Natural killer cell treated with Interleukin-12 subunit alpha and Interleukin-12 subunit beta and Interleukin-15 and Interleukin-18, amount 100 ng/mL, for 72 hours (primary cell): ENCODE data around the gene GCSAM. TPM values are rescaled to one million over a fixed set of nuclear protein-coding genes. Genes with fewer than 3 reads are reported as not detected.

Source experiments
- ATAC-seq, 2 donors: fragments of 150-1000 bp; cut with Tn5 transposase in 1 of 2; sonication (Bioruptor Pico), chemical (Tn5 transposase) in 1 of 2; 2 replicates each; pipeline ENCODE4 v1.10.0; 2021
- DNase-seq: peaks from one replicate; pipeline ENCODE4 v3.0.0; 2022; ENCODE audit warnings: low spot score
- H3K27ac Mint-ChIP-seq, 2 donors: 1 replicate in 1 of 2; 2 replicates in 1 of 2; pipeline ENCODE4 v1.8.0; 2022; ENCODE audit warnings: mixed read lengths in 2 of 2, mild to moderate bottlenecking in 1 of 2, moderate library complexity in 1 of 2
- H3K27me3 Mint-ChIP-seq, 2 donors: 1 replicate in 1 of 2; 2 replicates in 1 of 2; pipeline ENCODE4 v1.8.0; 2022; ENCODE audit warnings: mixed read lengths in 2 of 2
- H3K36me3 Mint-ChIP-seq: one replicate; pipeline ENCODE4 v1.8.0; 2022; ENCODE audit warnings: mixed read lengths
- H3K4me1 Mint-ChIP-seq, 2 donors: 1 replicate in 1 of 2; 2 replicates in 1 of 2; pipeline ENCODE4 v1.8.0; 2022; ENCODE audit warnings: low read depth in 2 of 2, mixed read lengths in 2 of 2, mild to moderate bottlenecking in 1 of 2
- H3K4me3 Mint-ChIP-seq: one replicate; pipeline ENCODE4 v1.8.0; 2022; ENCODE audit warnings: mixed read lengths
- H3K9me3 Mint-ChIP-seq: 2 replicates; pipeline ENCODE4 v1.8.0; 2022; ENCODE audit warnings: mixed read lengths
- total RNA-seq, 2 donors: library from RNA; stranded (reverse); gene quantifications; one replicate each; pipeline ENCODE4 v1.2.3, GENCODE V29; 2022

The GCSAM gene
- total RNA-seq, 2 donors from 2014 or later = 1.00 to 5.3 TPM

GRCh38 chr3:112136959-112137693, 4.1 kb upstream of the GCSAM start:
- no peak for ATAC-seq
- peaks cover 14 to 17% of the 10 kb centered on the region in 2 donors for H3K4me1 Mint-ChIP-seq
- peaks cover 0 to 6% of the 10 kb centered on the region in 2 donors for H3K27me3 Mint-ChIP-seq
- no peak overlapping the region for H3K27ac Mint-ChIP-seq
- no peaks in the 10 kb centered on the region for H3K9me3 Mint-ChIP-seq
- H3K36me3 Mint-ChIP-seq = no peaks in the 10 kb centered on the region
- no peak overlapping the region for H3K4me3 Mint-ChIP-seq
- no peak for DNase-seq

GRCh38 chr3:112136046-112136445, 3.0 kb upstream of the GCSAM start:
- DNase-seq (no peak), ATAC-seq (no peak)
- Mint-ChIP-seq H3K4me1 (peaks cover 14 to 17% of the 10 kb centered on the region in 2 donors), H3K9me3 (no peaks in the 10 kb centered on the region), H3K27me3 (peaks cover 0 to 6% of the 10 kb centered on the region in 2 donors), H3K27ac (no peak overlapping the region), H3K4me3 (no peak overlapping the region), H3K36me3 (no peaks in the 10 kb centered on the region)

GRCh38 chr3:112134335-112135124, 1.5 kb upstream of the GCSAM start:
- Mint-ChIP-seq H3K9me3 (no peaks in the 10 kb centered on the region), H3K27me3 (peaks cover 0 to 3% of the 10 kb centered on the region in 2 donors), H3K36me3 (no peaks in the 10 kb centered on the region), H3K4me1 (peaks cover 17 to 22% of the 10 kb centered on the region in 2 donors), H3K27ac (peak overlapping the region in 1 of 2 donors; percentile 67), H3K4me3 (no peak overlapping the region)
- ATAC-seq = no peak
- DNase-seq = no peak

GRCh38 chr3:112133626-112134334, 732 bp upstream of the GCSAM start:
- H3K36me3 Mint-ChIP-seq = no peaks in the 10 kb centered on the region

GRCh38 chr3:112132554-112132953, 494 bp downstream of the GCSAM start:
- Mint-ChIP-seq H3K27me3 (no peaks in the 10 kb centered on the region), H3K36me3 (no peaks in the 10 kb centered on the region), H3K27ac (peak overlapping the region; percentile 50 to 67), H3K4me3 (peak overlapping the region; percentile 85), H3K9me3 (no peaks in the 10 kb centered on the region), H3K4me1 (peaks cover 19 to 37% of the 10 kb centered on the region in 2 donors)
- DNase-seq = no peak
- no peak for ATAC-seq

More at GRCh38 chr3:112133626-112134334, 732 bp upstream of the GCSAM start:
- Mint-ChIP-seq H3K9me3 (no peaks in the 10 kb centered on the region), H3K4me1 (peaks cover 19 to 27% of the 10 kb centered on the region in 2 donors), H3K27me3 (peaks cover 0 to 3% of the 10 kb centered on the region in 2 donors), H3K27ac (peak overlapping the region; percentile 50 to 67), H3K4me3 (peak overlapping the region; percentile 85)
- DNase-seq (no peak), ATAC-seq (no peak)

- Mint-ChIP-seq H3K27ac (peak overlapping the region in 1 of 2 donors; percentile 67), H3K36me3 (no peaks in the 10 kb centered on the region), H3K4me3 (peak overlapping the region; percentile 85), H3K4me1 (peaks cover 19 to 42% of the 10 kb centered on the region in 2 donors), H3K9me3 (no peaks in the 10 kb centered on the region), H3K27me3 (no peaks in the 10 kb centered on the region)
- DNase-seq (no peak), ATAC-seq (no peak)
These were observed 960 bp downstream of the GCSAM start for GRCh38 chr3:112132088-112132487.

- peak overlapping the region; percentile 47 for H3K4me3 Mint-ChIP-seq
- no peaks in the 10 kb centered on the region for H3K27me3 Mint-ChIP-seq
- peaks cover 25 to 51% of the 10 kb centered on the region in 2 donors for H3K4me1 Mint-ChIP-seq
- H3K9me3 Mint-ChIP-seq = no peaks in the 10 kb centered on the region
- no peak overlapping the region for H3K27ac Mint-ChIP-seq
- DNase-seq = no peak
- no peaks in the 10 kb centered on the region for H3K36me3 Mint-ChIP-seq
- no peak for ATAC-seq
These were observed 1.9 kb downstream of the GCSAM start for GRCh38 chr3:112131111-112131510.

GRCh38 chr3:112130638-112130993, 2.4 kb downstream of the GCSAM start:
- Mint-ChIP-seq H3K4me3 (peak overlapping the region; percentile 47), H3K9me3 (no peaks in the 10 kb centered on the region), H3K36me3 (no peaks in the 10 kb centered on the region), H3K4me1 (peaks cover 25 to 55% of the 10 kb centered on the region in 2 donors), H3K27ac (peak overlapping the region in 1 of 2 donors; percentile 58), H3K27me3 (no peaks in the 10 kb centered on the region)
- ATAC-seq (no peak), DNase-seq (no peak)

GRCh38 chr3:112129925-112130637, 3.0 kb downstream of the GCSAM start:
- peak overlapping the region in 1 of 2 donors; percentile 58 for H3K27ac Mint-ChIP-seq
- no peaks in the 10 kb centered on the region for H3K27me3 Mint-ChIP-seq
- no peaks in the 10 kb centered on the region for H3K9me3 Mint-ChIP-seq
- no peaks in the 10 kb centered on the region for H3K36me3 Mint-ChIP-seq
- H3K4me1 Mint-ChIP-seq = peaks cover 25 to 54% of the 10 kb centered on the region in 2 donors
- H3K4me3 Mint-ChIP-seq = peak overlapping the region; percentile 47
- DNase-seq (no peak), ATAC-seq (no peak)

- Mint-ChIP-seq H3K36me3 (no peaks in the 10 kb centered on the region), H3K9me3 (no peaks in the 10 kb centered on the region), H3K27me3 (no peaks in the 10 kb centered on the region), H3K4me3 (peak overlapping the region; percentile 23), H3K4me1 (peaks cover 20 to 48% of the 10 kb centered on the region in 2 donors), H3K27ac (peak overlapping the region; percentile 19 to 58)
- DNase-seq (no peak), ATAC-seq (no peak)
These were observed 4.0 kb downstream of the GCSAM start for GRCh38 chr3:112128843-112129727.

GRCh38 chr3:112127522-112128494, 5.2 kb downstream of the GCSAM start:
- ATAC-seq (no peak), DNase-seq (no peak)

More at GRCh38 chr3:112127522-112128494, 5.2 kb downstream of the GCSAM start:
- Mint-ChIP-seq H3K27ac (peak overlapping the region; percentile 58 to 75), H3K4me1 (peaks cover 12 to 40% of the 10 kb centered on the region in 2 donors), H3K27me3 (no peaks in the 10 kb centered on the region), H3K4me3 (peak overlapping the region; percentile 44), H3K36me3 (no peaks in the 10 kb centered on the region), H3K9me3 (no peaks in the 10 kb centered on the region)
